Liver (tissue), 9 donors: ENCODE measurements around the gene SMPDL3A. TPM values are rescaled to one million over a fixed set of nuclear protein-coding genes. Genes with fewer than 3 reads are reported as not detected.

Experiments used
- DNase-seq: peaks from one replicate; pipeline ENCODE4 v3.0.0-alpha.2; 2017; ENCODE audit warnings: low spot score
- H3K27ac ChIP-seq, 2 donors: one replicate each; pipeline ENCODE4 v1.7.0; 2013; ENCODE audit warnings: inconsistent platforms in 2 of 2, low read length in 2 of 2, control low read depth in 1 of 2, low read depth in 1 of 2, mild to moderate bottlenecking in 1 of 2
- H3K27me3 ChIP-seq, 4 donors: one replicate each; pipeline versions ENCODE4 v1.6.1 to v1.7.0; 2013; ENCODE audit warnings: low read length in 3 of 4, inconsistent platforms in 1 of 4, mild to moderate bottlenecking in 1 of 4, moderate library complexity in 1 of 4; ENCODE audit not compliant: control insufficient read depth in 4 of 4, insufficient read depth in 4 of 4
- H3K36me3 ChIP-seq, 4 donors: one replicate each; pipeline versions ENCODE4 v1.6.1 to v1.7.0; 2013; ENCODE audit warnings: low read length in 3 of 4, mild to moderate bottlenecking in 3 of 4, low read depth in 1 of 4, moderate library complexity in 1 of 4; ENCODE audit not compliant: control insufficient read depth in 4 of 4, insufficient read depth in 3 of 4
- H3K4me1 ChIP-seq, 4 donors: one replicate each; pipeline versions ENCODE4 v1.6.1 to v1.7.0; 2013; ENCODE audit warnings: low read length in 3 of 4, mild to moderate bottlenecking in 3 of 4, moderate library complexity in 1 of 4; ENCODE audit not compliant: control insufficient read depth in 4 of 4, insufficient read depth in 4 of 4
- H3K4me3 ChIP-seq, 3 donors: one replicate each; pipeline versions ENCODE4 v1.6.1 to v1.7.0; 2013; ENCODE audit warnings: low read length in 3 of 3, control low read depth in 1 of 3, low read depth in 1 of 3, mild to moderate bottlenecking in 1 of 3
- H3K9ac ChIP-seq, 2 donors: one replicate each; pipeline ENCODE4 v1.7.0; 2013; ENCODE audit warnings: low read length in 2 of 2, mild to moderate bottlenecking in 2 of 2, moderate library complexity in 2 of 2, control low read depth in 1 of 2, low read depth in 1 of 2
- H3K9me3 ChIP-seq, 4 donors: one replicate each; pipeline versions ENCODE4 v1.6.1 to v1.7.0; 2013; ENCODE audit warnings: low read length in 3 of 4; ENCODE audit not compliant: control insufficient read depth in 4 of 4
- EGR1 ChIP-seq, 2 donors: IDR thresholded peaks; 2 replicates each; pipeline ENCODE4 v1.6.1; 2016 to 2018; ENCODE audit warnings: antibody characterized with exemption in 2 of 2, low read depth in 2 of 2
- FOXA1 ChIP-seq: IDR thresholded peaks from 2 replicates; pipeline ENCODE4 v1.6.1; 2016; ENCODE audit warnings: antibody characterized with exemption
- FOXA2 ChIP-seq: IDR thresholded peaks from 2 replicates; pipeline ENCODE4 v1.6.1; 2016; ENCODE audit warnings: antibody characterized with exemption
- HNF4A ChIP-seq, 2 donors: conservative IDR thresholded peaks; 2 replicates each; pipeline ENCODE4 v1.6.1; 2016; ENCODE audit warnings: antibody characterized with exemption in 2 of 2, mild to moderate bottlenecking in 2 of 2
- HNF4G ChIP-seq: IDR thresholded peaks from 2 replicates; pipeline ENCODE4 v1.6.1; 2016; ENCODE audit warnings: antibody characterized with exemption
- NR2F2 ChIP-seq: IDR thresholded peaks from 2 replicates; pipeline ENCODE4 v1.6.1; 2016; ENCODE audit warnings: antibody characterized with exemption
- RAD21 ChIP-seq, 2 donors: IDR thresholded peaks; 2 replicates each; pipeline ENCODE4 v1.6.1; 2016; ENCODE audit warnings: antibody characterized with exemption in 2 of 2, mild to moderate bottlenecking in 2 of 2
- RXRA ChIP-seq, 2 donors: IDR thresholded peaks; 2 replicates each; pipeline ENCODE4 v1.6.1; 2017 to 2018; ENCODE audit warnings: antibody characterized with exemption in 2 of 2, mild to moderate bottlenecking in 1 of 2
- TAF1 ChIP-seq: conservative IDR thresholded peaks from 2 replicates; pipeline ENCODE4 v1.6.1; 2016; ENCODE audit warnings: antibody characterized with exemption, mild to moderate bottlenecking
- YY1 ChIP-seq: IDR thresholded peaks from 2 replicates; pipeline ENCODE4 v1.6.1; 2016; ENCODE audit warnings: antibody characterized with exemption, mild to moderate bottlenecking
- WGBS: extraction: QIAGEN DNeasy Blood & Tissue Kit; methylation state at CpG from one replicate; pipeline ENCODE4 v1.1.7; 2013; 5-methylcytosine and 5-hydroxymethylcytosine counted together
- polyA plus RNA-seq, 2 donors: library from polyadenylated mRNA; stranded (reverse) in 1 of 2; unstranded in 1 of 2; fragments of 200-250 nt in 1 of 2; fragments of >200 nt in 1 of 2; fragmentation: Nextera tagmentation in 1 of 2; extraction: Ambion mirVana in 1 of 2; gene quantifications; one replicate each; pipeline versions ENCODE4 v1.2.1 to v1.2.3, GENCODE V29; 2013 to 2015
- total RNA-seq, 2 donors: library from RNA; depleted of rRNA; stranded (reverse); fragments of >200 nt; gene quantifications; one replicate each; pipeline ENCODE4 v1.2.3, GENCODE V29; 2014
- TF ChIP-seq, protein P1 (sequence below): IDR thresholded peaks from 2 replicates; pipeline ENCODE4 v1.6.1; 2016; ENCODE audit warnings: antibody characterized with exemption
- TF ChIP-seq, protein P2 (sequence below): IDR thresholded peaks from 2 replicates; pipeline ENCODE4 v1.6.1; 2016; ENCODE audit warnings: antibody characterized with exemption
- TF ChIP-seq, protein P3 (sequence below): fragments of 150-350 bp; IDR thresholded peaks from 2 replicates; pipeline ENCODE4 v1.5.1; 2017; ENCODE audit warnings: improper control_type of control experiment, low read depth, low read length; ENCODE audit not compliant: missing input control
- TF ChIP-seq, protein P4 (sequence below): IDR thresholded peaks from 2 replicates; pipeline ENCODE4 v1.6.1; 2016; ENCODE audit warnings: antibody characterized with exemption, mild to moderate bottlenecking
- TF ChIP-seq, protein P5 (sequence below): IDR thresholded peaks from 2 replicates; pipeline ENCODE4 v1.6.1; 2016; ENCODE audit warnings: antibody characterized with exemption
- donor health status: healthy.
- donor health status: healthy.
- donor health status: healthy.
- donor health status: healthy.
- donor health status: healthy.

Gene SMPDL3A
- total and polyA plus RNA-seq, 4 donors, result 17.3 to 61.4 (median 32.3) TPM

DNA sequence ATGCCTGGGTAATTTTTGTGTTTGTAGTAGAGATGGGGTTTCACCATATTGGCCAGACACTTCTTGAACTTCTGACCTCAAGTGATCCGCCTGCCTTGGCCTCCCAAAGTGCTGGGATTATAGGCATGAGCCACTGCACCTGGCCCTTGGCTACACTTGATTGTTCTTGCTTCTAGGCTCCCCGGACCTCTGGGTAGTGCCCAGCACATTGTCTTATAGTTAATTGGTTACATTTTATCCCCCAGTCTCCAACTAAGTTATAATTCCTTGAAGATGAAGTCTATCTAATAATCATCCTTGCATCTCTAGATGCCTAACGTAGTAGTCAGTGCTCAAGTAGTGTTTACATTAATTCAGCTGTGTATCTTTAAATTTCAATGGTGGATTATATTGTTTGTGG, 11.8 kb downstream of the SMPDL3A start:
- Histone ChIP-seq H3K27me3 (no peaks in the 10 kb centered on the region), H3K4me3 (no peak overlapping the region), H3K9me3 (no peaks in the 10 kb centered on the region), H3K9ac (no peak overlapping the region), H3K36me3 (peaks cover 2 to 11% (median 8%) of the 10 kb centered on the region in 4 donors), H3K27ac (no peak overlapping the region), H3K4me1 (peaks cover 4 to 26% (median 9%) of the 10 kb centered on the region in 4 donors)
- 95% methylated on average over 3 of the region's 3 CpGs for WGBS
- TF ChIP-seq HNF4A (conservative IDR thresholded peaks at IDR 0.05), result no peak
- no peak for TF ChIP-seq RAD21 (IDR thresholded peaks at IDR 0.05)
- TF ChIP-seq EGR1 (IDR thresholded peaks at IDR 0.05; ENCODE audit: low read depth in 2 of 2), result no peak
- TF ChIP-seq, protein P1, sequence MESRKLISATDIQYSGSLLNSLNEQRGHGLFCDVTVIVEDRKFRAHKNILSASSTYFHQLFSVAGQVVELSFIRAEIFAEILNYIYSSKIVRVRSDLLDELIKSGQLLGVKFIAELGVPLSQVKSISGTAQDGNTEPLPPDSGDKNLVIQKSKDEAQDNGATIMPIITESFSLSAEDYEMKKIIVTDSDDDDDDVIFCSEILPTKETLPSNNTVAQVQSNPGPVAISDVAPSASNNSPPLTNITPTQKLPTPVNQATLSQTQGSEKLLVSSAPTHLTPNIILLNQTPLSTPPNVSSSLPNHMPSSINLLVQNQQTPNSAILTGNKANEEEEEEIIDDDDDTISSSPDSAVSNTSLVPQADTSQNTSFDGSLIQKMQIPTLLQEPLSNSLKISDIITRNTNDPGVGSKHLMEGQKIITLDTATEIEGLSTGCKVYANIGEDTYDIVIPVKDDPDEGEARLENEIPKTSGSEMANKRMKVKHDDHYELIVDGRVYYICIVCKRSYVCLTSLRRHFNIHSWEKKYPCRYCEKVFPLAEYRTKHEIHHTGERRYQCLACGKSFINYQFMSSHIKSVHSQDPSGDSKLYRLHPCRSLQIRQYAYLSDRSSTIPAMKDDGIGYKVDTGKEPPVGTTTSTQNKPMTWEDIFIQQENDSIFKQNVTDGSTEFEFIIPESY, result no peak
- TF ChIP-seq HNF4G, result no peak
- TF ChIP-seq FOXA1, result no peak
- TF ChIP-seq, protein P2, sequence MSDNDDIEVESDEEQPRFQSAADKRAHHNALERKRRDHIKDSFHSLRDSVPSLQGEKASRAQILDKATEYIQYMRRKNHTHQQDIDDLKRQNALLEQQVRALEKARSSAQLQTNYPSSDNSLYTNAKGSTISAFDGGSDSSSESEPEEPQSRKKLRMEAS, result no peak
- TF ChIP-seq, protein P3, sequence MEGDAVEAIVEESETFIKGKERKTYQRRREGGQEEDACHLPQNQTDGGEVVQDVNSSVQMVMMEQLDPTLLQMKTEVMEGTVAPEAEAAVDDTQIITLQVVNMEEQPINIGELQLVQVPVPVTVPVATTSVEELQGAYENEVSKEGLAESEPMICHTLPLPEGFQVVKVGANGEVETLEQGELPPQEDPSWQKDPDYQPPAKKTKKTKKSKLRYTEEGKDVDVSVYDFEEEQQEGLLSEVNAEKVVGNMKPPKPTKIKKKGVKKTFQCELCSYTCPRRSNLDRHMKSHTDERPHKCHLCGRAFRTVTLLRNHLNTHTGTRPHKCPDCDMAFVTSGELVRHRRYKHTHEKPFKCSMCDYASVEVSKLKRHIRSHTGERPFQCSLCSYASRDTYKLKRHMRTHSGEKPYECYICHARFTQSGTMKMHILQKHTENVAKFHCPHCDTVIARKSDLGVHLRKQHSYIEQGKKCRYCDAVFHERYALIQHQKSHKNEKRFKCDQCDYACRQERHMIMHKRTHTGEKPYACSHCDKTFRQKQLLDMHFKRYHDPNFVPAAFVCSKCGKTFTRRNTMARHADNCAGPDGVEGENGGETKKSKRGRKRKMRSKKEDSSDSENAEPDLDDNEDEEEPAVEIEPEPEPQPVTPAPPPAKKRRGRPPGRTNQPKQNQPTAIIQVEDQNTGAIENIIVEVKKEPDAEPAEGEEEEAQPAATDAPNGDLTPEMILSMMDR, result no peak
- TF ChIP-seq RXRA (IDR thresholded peaks at IDR 0.05), result no peak
- no peak for TF ChIP-seq TAF1
- TF ChIP-seq, protein P4, sequence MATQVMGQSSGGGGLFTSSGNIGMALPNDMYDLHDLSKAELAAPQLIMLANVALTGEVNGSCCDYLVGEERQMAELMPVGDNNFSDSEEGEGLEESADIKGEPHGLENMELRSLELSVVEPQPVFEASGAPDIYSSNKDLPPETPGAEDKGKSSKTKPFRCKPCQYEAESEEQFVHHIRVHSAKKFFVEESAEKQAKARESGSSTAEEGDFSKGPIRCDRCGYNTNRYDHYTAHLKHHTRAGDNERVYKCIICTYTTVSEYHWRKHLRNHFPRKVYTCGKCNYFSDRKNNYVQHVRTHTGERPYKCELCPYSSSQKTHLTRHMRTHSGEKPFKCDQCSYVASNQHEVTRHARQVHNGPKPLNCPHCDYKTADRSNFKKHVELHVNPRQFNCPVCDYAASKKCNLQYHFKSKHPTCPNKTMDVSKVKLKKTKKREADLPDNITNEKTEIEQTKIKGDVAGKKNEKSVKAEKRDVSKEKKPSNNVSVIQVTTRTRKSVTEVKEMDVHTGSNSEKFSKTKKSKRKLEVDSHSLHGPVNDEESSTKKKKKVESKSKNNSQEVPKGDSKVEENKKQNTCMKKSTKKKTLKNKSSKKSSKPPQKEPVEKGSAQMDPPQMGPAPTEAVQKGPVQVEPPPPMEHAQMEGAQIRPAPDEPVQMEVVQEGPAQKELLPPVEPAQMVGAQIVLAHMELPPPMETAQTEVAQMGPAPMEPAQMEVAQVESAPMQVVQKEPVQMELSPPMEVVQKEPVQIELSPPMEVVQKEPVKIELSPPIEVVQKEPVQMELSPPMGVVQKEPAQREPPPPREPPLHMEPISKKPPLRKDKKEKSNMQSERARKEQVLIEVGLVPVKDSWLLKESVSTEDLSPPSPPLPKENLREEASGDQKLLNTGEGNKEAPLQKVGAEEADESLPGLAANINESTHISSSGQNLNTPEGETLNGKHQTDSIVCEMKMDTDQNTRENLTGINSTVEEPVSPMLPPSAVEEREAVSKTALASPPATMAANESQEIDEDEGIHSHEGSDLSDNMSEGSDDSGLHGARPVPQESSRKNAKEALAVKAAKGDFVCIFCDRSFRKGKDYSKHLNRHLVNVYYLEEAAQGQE, result no peak
- no peak for TF ChIP-seq FOXA2
- DNase-seq, result no peak

DNA sequence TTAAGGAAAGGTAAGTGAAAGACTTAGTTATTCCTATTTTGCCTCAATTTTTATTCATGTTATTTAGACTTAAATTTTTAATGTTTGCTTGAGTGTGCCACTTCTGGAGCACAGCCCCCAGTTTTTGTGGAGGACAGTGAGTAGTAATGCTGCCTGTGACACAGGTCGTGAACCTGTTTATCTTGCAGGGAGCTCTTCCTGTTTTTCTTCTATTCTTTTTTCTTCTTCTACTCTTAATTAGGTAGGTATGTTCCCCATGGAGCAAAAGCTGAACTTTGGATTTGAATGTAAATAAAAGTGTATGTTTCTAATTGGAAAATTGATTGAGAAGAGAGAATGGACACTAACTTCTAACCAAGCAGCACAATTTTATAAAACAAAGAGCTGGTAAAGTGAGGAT, 12.3 kb downstream of the SMPDL3A start:
- Histone ChIP-seq H3K27ac (no peak overlapping the region), H3K4me3 (no peak overlapping the region), H3K36me3 (peaks cover 2 to 15% (median 11%) of the 10 kb centered on the region in 4 donors), H3K9me3 (no peaks in the 10 kb centered on the region), H3K4me1 (peaks cover 4 to 26% (median 9%) of the 10 kb centered on the region in 4 donors), H3K9ac (no peak overlapping the region), H3K27me3 (no peaks in the 10 kb centered on the region)
- DNase-seq, result no peak
- 79% methylated on average over 1 of the region's 1 CpG for WGBS
- no peak for TF ChIP-seq RXRA (IDR thresholded peaks at IDR 0.05)
- no peak for TF ChIP-seq EGR1 (IDR thresholded peaks at IDR 0.05; ENCODE audit: low read depth in 2 of 2)
- TF ChIP-seq, protein P4, result no peak
- no peak for TF ChIP-seq YY1
- TF ChIP-seq, protein P2, result no peak
- TF ChIP-seq, protein P1, result no peak
- no peak for TF ChIP-seq TAF1
- no peak for TF ChIP-seq FOXA1
- TF ChIP-seq, protein P5, sequence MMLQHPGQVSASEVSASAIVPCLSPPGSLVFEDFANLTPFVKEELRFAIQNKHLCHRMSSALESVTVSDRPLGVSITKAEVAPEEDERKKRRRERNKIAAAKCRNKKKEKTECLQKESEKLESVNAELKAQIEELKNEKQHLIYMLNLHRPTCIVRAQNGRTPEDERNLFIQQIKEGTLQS, result no peak
- TF ChIP-seq NR2F2, result no peak
- no peak for TF ChIP-seq HNF4A (conservative IDR thresholded peaks at IDR 0.05)
- no peak for TF ChIP-seq FOXA2
